IMR-90 (cell line): Measurements from ENCODE around the gene KCNMB1. TPM values are rescaled to one million over a fixed set of nuclear protein-coding genes. Genes with fewer than 3 reads are reported as not detected.

Experiments
- ATAC-seq: fragments of 200-7000 bp; cut with Tn5 transposase; 2 replicates; pipeline ENCODE4 v1.9.1; 2020; ENCODE audit warnings: low read depth, mild to moderate bottlenecking, moderate library complexity
- BruUV-seq: library from RNA; stranded (reverse); fragments of 400-500 nt; replicated peaks from 2 replicates; lab custom pipeline; 2021; lab: Mats Ljungman, UMichigan
- CTCF ChIA-PET: fragments of 300-600 bp; formaldehyde crosslinking; extraction: SDS; loops from one replicate; lab custom pipeline; 2021; ENCODE audit warnings: antibody characterized with exemption; lab: Yijun Ruan, JAX
- POLR2A ChIA-PET: fragments of 300-600 bp; sonication (Branson Sonifier 250); formaldehyde crosslinking; loops from one replicate; lab custom pipeline; 2022; ENCODE audit warnings: antibody characterized with exemption; ENCODE audit not compliant: unreplicated experiment; lab: Charles Lee
- DNase-seq: peaks from one replicate; pipeline ENCODE4 v3.0.0; 2013
- H2AFZ ChIP-seq: replicated peaks from 2 replicates; pipeline ENCODE3; 2013; ENCODE audit warnings: low read length, mild to moderate bottlenecking; ENCODE audit not compliant: poor library complexity
- H2AK5ac ChIP-seq: 2 replicates; pipeline ENCODE4 v1.6.1; 2013; ENCODE audit warnings: low read depth, low read length, inconsistent platforms
- H2AK9ac ChIP-seq: replicated peaks from 2 replicates; pipeline ENCODE3; 2013; ENCODE audit warnings: mild to moderate bottlenecking, low read depth, low read length, moderate library complexity; ENCODE audit not compliant: poor library complexity
- H2BK120ac ChIP-seq: 2 replicates; pipeline ENCODE4 v1.6.1; 2013; ENCODE audit warnings: low read depth, low read length, inconsistent platforms
- H2BK15ac ChIP-seq: 3 replicates; pipeline ENCODE4 v1.6.1; 2013; ENCODE audit warnings: low read depth, low read length, inconsistent platforms
- H2BK20ac ChIP-seq: 2 replicates; pipeline ENCODE4 v1.6.1; 2013; ENCODE audit warnings: low read depth, mild to moderate bottlenecking, inconsistent platforms, low read length, moderate library complexity
- H2BK5ac ChIP-seq: 2 replicates; pipeline ENCODE4 v1.6.1; 2013; ENCODE audit warnings: mild to moderate bottlenecking, low read depth, low read length, inconsistent platforms; ENCODE audit not compliant: poor library complexity, severe bottlenecking
- H3K14ac ChIP-seq: replicated peaks from 2 replicates; pipeline ENCODE4 v1.6.1; 2013; ENCODE audit warnings: low read depth, low read length, inconsistent platforms
- H3K18ac ChIP-seq: 2 replicates; pipeline ENCODE4 v1.6.1; 2013; ENCODE audit warnings: low read depth, low read length, control low read depth
- H3K23ac ChIP-seq: 2 replicates; pipeline ENCODE4 v1.6.1; 2013; ENCODE audit warnings: low read depth, low read length, inconsistent platforms
- H3K27ac ChIP-seq: 2 replicates; pipeline ENCODE4 v1.5.1; 2013; ENCODE audit warnings: mild to moderate bottlenecking, control low read depth, low read length; ENCODE audit not compliant: insufficient read depth
- H3K27me3 ChIP-seq: 2 replicates; pipeline ENCODE4 v1.6.1; 2013; ENCODE audit warnings: low read length; ENCODE audit not compliant: control insufficient read depth, insufficient read depth
- H3K36me3 ChIP-seq: 2 replicates; pipeline ENCODE4 v1.6.1; 2013; ENCODE audit warnings: low read length, mixed read lengths; ENCODE audit not compliant: control insufficient read depth, insufficient read depth
- H3K4ac ChIP-seq: 2 replicates; pipeline ENCODE4 v1.6.1; 2013; ENCODE audit warnings: low read depth, low read length, inconsistent platforms
- H3K4me1 ChIP-seq: 2 replicates; pipeline ENCODE4 v1.6.1; 2013; ENCODE audit warnings: low read length, mixed read lengths; ENCODE audit not compliant: control insufficient read depth, insufficient read depth
- H3K4me2 ChIP-seq: 2 replicates; pipeline ENCODE4 v1.6.1; 2013; ENCODE audit warnings: low read depth, mild to moderate bottlenecking, control low read depth, low read length, moderate library complexity
- H3K4me3 ChIP-seq: 2 replicates; pipeline ENCODE4 v1.5.1; 2013; ENCODE audit warnings: low read depth, mild to moderate bottlenecking, control low read depth, low read length, moderate library complexity; ENCODE audit not compliant: insufficient read depth
- H3K56ac ChIP-seq: 2 replicates; pipeline ENCODE4 v1.6.1; 2013; ENCODE audit warnings: low read length, inconsistent platforms; ENCODE audit not compliant: insufficient read depth; ENCODE audit errors: extremely low read depth
- H3K79me1 ChIP-seq, 2 experiments: 2 replicates each; pipeline ENCODE4 v1.6.1; 2013; ENCODE audit warnings: low read length in 2 of 2, inconsistent platforms in 1 of 2, low read depth in 1 of 2
- H3K9ac ChIP-seq: 2 replicates; pipeline ENCODE4 v1.6.1; 2013; ENCODE audit warnings: low read depth, low read length, control low read depth
- H3K9me1 ChIP-seq: 2 replicates; pipeline ENCODE4 v1.6.1; 2013; ENCODE audit warnings: low read length, inconsistent platforms; ENCODE audit not compliant: insufficient read depth
- H3K9me3 ChIP-seq: 2 replicates; pipeline ENCODE4 v1.6.1; 2013; ENCODE audit warnings: low read length; ENCODE audit not compliant: control insufficient read depth, insufficient read depth
- H4K20me1 ChIP-seq: 2 replicates; pipeline ENCODE4 v1.6.1; 2013; ENCODE audit warnings: low read length, inconsistent platforms; ENCODE audit not compliant: insufficient read depth
- H4K5ac ChIP-seq: 2 replicates; pipeline ENCODE4 v1.6.1; 2013; ENCODE audit warnings: mild to moderate bottlenecking, low read depth, low read length, control low read depth
- H4K8ac ChIP-seq, 2 experiments: 2 replicates each; pipeline ENCODE4 v1.6.1; 2013; ENCODE audit warnings: low read depth in 2 of 2, low read length in 2 of 2, control low read depth in 1 of 2, inconsistent platforms in 1 of 2
- H4K91ac ChIP-seq: 2 replicates; pipeline ENCODE4 v1.6.1; 2013; ENCODE audit warnings: low read depth, low read length, inconsistent platforms; ENCODE audit not compliant: insufficient read depth
- CEBPB ChIP-seq: IDR thresholded peaks from 2 replicates; pipeline ENCODE4 v1.6.1; 2012; ENCODE audit warnings: low read depth, low read length, improper control_type of control experiment
- CHD1 ChIP-seq: IDR thresholded peaks from 2 replicates; pipeline ENCODE4 v1.6.1; 2012; ENCODE audit warnings: low read depth, low read length, improper control_type of control experiment
- MXI1 ChIP-seq: IDR thresholded peaks from 2 replicates; pipeline ENCODE4 v1.6.1; 2012; ENCODE audit warnings: low read depth, mild to moderate bottlenecking, low read length, moderate library complexity, borderline replicate concordance
- RAD21 ChIP-seq: IDR thresholded peaks from 2 replicates; pipeline ENCODE4 v1.6.1; 2012; ENCODE audit warnings: low read length, improper control_type of control experiment
- WGBS, 2 experiments: methylation state at CpG; one replicate each; pipeline versions ENCODE4 v1.1.5 to v1.1.7; 2013; ENCODE audit warnings: missing lambda C conversion rate in 2 of 2; ENCODE audit not compliant: insufficient read length in 1 of 2; ENCODE audit errors: extremely low coverage in 2 of 2; 5-methylcytosine and 5-hydroxymethylcytosine counted together
- dilution Hi-C: fragments of 300-500 bp; cut with HindIII; formaldehyde crosslinking; loops from one replicate; pipeline ENCODE4 v1.14.3; 2018; ENCODE audit warnings: low sequenced_read_pairs; ENCODE audit not compliant: unreplicated experiment
- in situ Hi-C: fragments of 300-500 bp; cut with MboI; formaldehyde crosslinking; loops from 3 replicates; pipeline ENCODE4 v1.14.3; 2019; ENCODE audit warnings: low sequenced_read_pairs, inconsistent platforms, mixed read lengths
- intact Hi-C: fragments of 100-400 bp; cut with micrococcal nuclease; formaldehyde crosslinking; loops from 2 replicates; pipeline ENCODE4 v1.10.0; 2022
- polyA plus RNA-seq, 3 experiments: library from polyadenylated mRNA; depleted of rRNA; stranded (reverse); fragments of >200 nt; gene quantifications; 2 replicates each; pipeline ENCODE4 v1.2.3, GENCODE V29; 2012; ENCODE audit warnings: low replicate concordance in 1 of 3
- total RNA-seq: library from RNA; depleted of rRNA; stranded (reverse); fragments of >200 nt; gene quantifications from 2 replicates; pipeline ENCODE4 v1.2.3, GENCODE V29; 2012

Gene KCNMB1
- total and polyA plus RNA-seq, 2 of the 4 experiments (the other 2 are of a cell fraction), result not detected

DNA sequence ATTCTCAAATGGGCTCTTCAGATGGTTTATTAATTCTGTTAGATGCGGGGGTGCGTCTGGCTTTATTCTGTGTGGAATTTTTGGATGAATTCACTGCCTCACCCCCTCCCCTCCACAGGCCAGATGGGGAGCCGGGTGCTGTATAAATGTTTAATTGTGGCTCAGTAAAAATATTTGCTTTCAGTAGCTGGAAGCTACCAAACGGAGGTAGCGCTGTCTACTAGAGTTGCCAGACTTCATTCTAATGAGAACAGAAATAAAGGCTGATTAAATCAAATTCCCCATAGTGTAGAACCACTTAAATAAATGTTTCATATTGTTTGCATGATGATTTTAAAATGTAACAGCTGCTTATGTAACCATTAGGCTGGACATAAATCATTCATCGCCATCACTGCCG lies 34.5 kb upstream of the KCNMB1 start:
- H3K4me3 ChIP-seq, result no peak overlapping the region
- WGBS, 2 experiments, result no CpG with 5 or more reads among the region's 7 CpGs
- in situ Hi-C loops (loop anchor here (5.0 to 10.0 kb wide), 2 partner anchors 199 to 321 kb away; no protein-coding TSS in a partner anchor), dilution Hi-C loops (no loop called here), intact Hi-C loops (no loop called here)
- no peaks in the 10 kb centered on the region for H3K9me3 ChIP-seq
- no peak overlapping the region for H4K91ac ChIP-seq
- no peaks in the 10 kb centered on the region for H3K79me1 ChIP-seq
- BruUV-seq, result no TSS peak
- ChIA-PET POLR2A (no interaction called here), CTCF (no interaction called here)
- no peak overlapping the region for H2BK15ac ChIP-seq
- H3K56ac ChIP-seq, result no peak overlapping the region
- H3K36me3 ChIP-seq, result no peaks in the 10 kb centered on the region
- peaks cover 8% of the 10 kb centered on the region for H3K27me3 ChIP-seq
- no peak overlapping the region for H3K4ac ChIP-seq
- H3K4me2 ChIP-seq, result no peak overlapping the region
- ATAC-seq (no peak), DNase-seq (no peak)
- H4K5ac ChIP-seq, result no peak overlapping the region
- no peak overlapping the region for H2AK5ac ChIP-seq
- no peak overlapping the region for H4K8ac ChIP-seq
- no peak overlapping the region for H2BK120ac ChIP-seq
- H3K9ac ChIP-seq, result no peak overlapping the region
- H2AK9ac ChIP-seq, result no peak overlapping the region
- no peak overlapping the region for H3K18ac ChIP-seq
- H2BK20ac ChIP-seq, result no peak overlapping the region
- H4K20me1 ChIP-seq, result no peaks in the 10 kb centered on the region
- no peak overlapping the region for H3K27ac ChIP-seq
- H3K9me1 ChIP-seq, result no peaks in the 10 kb centered on the region
- TF ChIP-seq MXI1 (no peak), CEBPB (no peak), CHD1 (no peak), RAD21 (no peak)
- no peak overlapping the region for H2BK5ac ChIP-seq
- H3K4me1 ChIP-seq, result no peaks in the 10 kb centered on the region
- no peak overlapping the region for H3K14ac ChIP-seq
- no peak overlapping the region for H2AFZ ChIP-seq
- no peak overlapping the region for H3K23ac ChIP-seq
